Aorta (tissue), 5 donors: ENCODE data around the gene SCG5. TPM values are rescaled to one million over a fixed set of nuclear protein-coding genes. Genes with fewer than 3 reads are reported as not detected.

Experiments used
- ATAC-seq: fragments of 200-7000 bp; cut with Tn5 transposase; one replicate; pipeline ENCODE4 v1.9.1; 2022; ENCODE audit warnings: moderate library complexity; ENCODE audit not compliant: low FRiP score
- DNase-seq, 2 donors: peaks; one replicate each; pipeline ENCODE4 v3.0.0-alpha.2; 2020
- H3K27ac ChIP-seq, 2 donors: one replicate each; pipeline ENCODE4 v1.5.1; 2013; ENCODE audit warnings: low read length in 2 of 2, mild to moderate bottlenecking in 2 of 2, moderate library complexity in 2 of 2, control low read depth in 1 of 2, inconsistent platforms in 1 of 2, low read depth in 1 of 2
- H3K27me3 ChIP-seq, 2 donors: one replicate each; pipeline ENCODE4 v1.6.1; 2013; ENCODE audit warnings: control low read depth in 1 of 2, low read length in 1 of 2, mild to moderate bottlenecking in 1 of 2, moderate library complexity in 1 of 2; ENCODE audit not compliant: insufficient read depth in 2 of 2, control insufficient read depth in 1 of 2
- H3K36me3 ChIP-seq, 2 donors: one replicate each; pipeline ENCODE4 v1.6.1; 2013; ENCODE audit warnings: control low read depth in 1 of 2, low read length in 1 of 2, mild to moderate bottlenecking in 1 of 2; ENCODE audit not compliant: insufficient read depth in 2 of 2, control insufficient read depth in 1 of 2
- H3K4me1 ChIP-seq, 2 donors: one replicate each; pipeline ENCODE4 v1.6.1; 2013; ENCODE audit warnings: low read length in 2 of 2, control low read depth in 1 of 2, mild to moderate bottlenecking in 1 of 2, moderate library complexity in 1 of 2; ENCODE audit not compliant: insufficient read depth in 2 of 2, control insufficient read depth in 1 of 2
- H3K4me3 ChIP-seq, 2 donors: one replicate each; pipeline ENCODE4 v1.5.1; 2013; ENCODE audit warnings: low read length in 2 of 2, control low read depth in 1 of 2, mild to moderate bottlenecking in 1 of 2
- H3K9me3 ChIP-seq: one replicate; pipeline ENCODE4 v1.6.1; 2013; ENCODE audit warnings: mild to moderate bottlenecking, low read length; ENCODE audit not compliant: control insufficient read depth
- WGBS, 2 donors: extraction: QIAGEN DNeasy Blood & Tissue Kit; methylation state at CpG; one replicate each; pipeline ENCODE4 v1.1.7; 2013; 5-methylcytosine and 5-hydroxymethylcytosine counted together
- intact Hi-C, 2 donors: fragments of 100-400 bp; cut with DNase I; formaldehyde crosslinking; loops; one replicate each; pipeline versions ENCODE4 v1.14.2 to v1.15.0; 2022
- polyA plus RNA-seq, 2 donors: library from polyadenylated mRNA; stranded (reverse); fragments of 200-250 nt; gene quantifications; one replicate each; pipeline ENCODE4 v1.2.3, GENCODE V29; 2013
- total RNA-seq, 2 donors: library from RNA; stranded (reverse); fragmentation: NEBNext Ultra II Directional; extraction: Animal tissue kit (Norgen Biotek cat#: 25700); gene quantifications; one replicate each; pipeline ENCODE4 v1.2.1, GENCODE V29; 2021
- donor health status: healthy with polysubstance abuse.
- donor health status: Bipolar disorder and iron deficiency.
- donor health status: DM: no; HTN: no; CAD: no.
- donor health status: DM: no; HTN: no; CAD: no.
- donor health status: DM: yes; HTN: yes; CAD: no.

The SCG5 gene
- total and polyA plus RNA-seq, 4 donors: 2.1 to 5.6 (median 3.2) TPM

GRCh38 chr15:32733281-32733680 lies 91.8 kb downstream of the SCG5 start:
- Histone ChIP-seq H3K4me1 (peaks cover 0 to 2% of the 10 kb centered on the region in 2 donors), H3K27ac (no peak overlapping the region), H3K36me3 (no peaks in the 10 kb centered on the region), H3K9me3 (peaks cover 1% of the 10 kb centered on the region), H3K4me3 (no peak overlapping the region), H3K27me3 (no peaks in the 10 kb centered on the region)
- DNase-seq (no peak), ATAC-seq (no peak)
- 50 to 69% methylated on average over 3 of the region's 3 CpGs for WGBS, 2 donors
- intact Hi-C loops: no loop called here

GRCh38 chr15:32735989-32736700 lies 94.6 kb downstream of the SCG5 start:
- DNase-seq: no peak
- intact Hi-C loops: no loop called here
- peaks cover 6% of the 10 kb centered on the region for H3K9me3 ChIP-seq
- H3K36me3 ChIP-seq: no peaks in the 10 kb centered on the region
- peaks cover 0 to 2% of the 10 kb centered on the region in 2 donors for H3K4me1 ChIP-seq
- 80 to 86% methylated on average over 2 of the region's 2 CpGs for whole genome bisulfite sequencing, 2 donors
- no peak overlapping the region for H3K4me3 ChIP-seq
- no peak overlapping the region for H3K27ac ChIP-seq
- no peak for ATAC-seq
- H3K27me3 ChIP-seq: no peaks in the 10 kb centered on the region

GRCh38 chr15:32736701-32737061 lies 95.2 kb downstream of the SCG5 start:
- Histone ChIP-seq H3K4me1 (peaks cover 0 to 2% of the 10 kb centered on the region in 2 donors), H3K27me3 (no peaks in the 10 kb centered on the region), H3K27ac (no peak overlapping the region), H3K36me3 (no peaks in the 10 kb centered on the region), H3K9me3 (peaks cover 6% of the 10 kb centered on the region), H3K4me3 (no peak overlapping the region)
- 73 to 75% methylated on average over 2 of the region's 2 CpGs for WGBS, 2 donors
- DNase-seq (no peak), ATAC-seq (no peak)
- intact Hi-C loops: no loop called here

- no peak overlapping the region for H3K4me3 ChIP-seq
- 74 to 83% methylated on average over 4 of the region's 4 CpGs for WGBS, 2 donors
- no peaks in the 10 kb centered on the region for H3K27me3 ChIP-seq
- H3K4me1 ChIP-seq: peaks cover 0 to 2% of the 10 kb centered on the region in 2 donors
- ATAC-seq (no peak), DNase-seq (no peak)
- H3K27ac ChIP-seq: no peak overlapping the region
- no peaks in the 10 kb centered on the region for H3K36me3 ChIP-seq
- H3K9me3 ChIP-seq: peaks cover 6% of the 10 kb centered on the region
- intact Hi-C loops: no loop called here
Observed at GRCh38 chr15:32737304-32737703, 95.8 kb downstream of the SCG5 start.

GRCh38 chr15:32738666-32739065 lies 97.2 kb downstream of the SCG5 start:
- DNase-seq (no peak), ATAC-seq (no peak)
- Histone ChIP-seq H3K4me3 (no peak overlapping the region), H3K27ac (no peak overlapping the region), H3K9me3 (peaks cover 6% of the 10 kb centered on the region), H3K27me3 (no peaks in the 10 kb centered on the region), H3K36me3 (no peaks in the 10 kb centered on the region), H3K4me1 (peaks cover 0 to 2% of the 10 kb centered on the region in 2 donors)
- 72 to 81% methylated on average over 1 of the region's 1 CpG for WGBS, 2 donors
- intact Hi-C loops: no loop called here

- 70 to 82% methylated on average over 1 of the region's 1 CpG for WGBS, 2 donors
- intact Hi-C loops: no loop called here
- no peak for ATAC-seq
- Histone ChIP-seq H3K27ac (no peak overlapping the region), H3K27me3 (no peaks in the 10 kb centered on the region), H3K4me1 (peaks cover 0 to 2% of the 10 kb centered on the region in 2 donors), H3K9me3 (peaks cover 6% of the 10 kb centered on the region), H3K36me3 (no peaks in the 10 kb centered on the region), H3K4me3 (no peak overlapping the region)
- DNase-seq: no peak
Observed at GRCh38 chr15:32739522-32740063, 98.1 kb downstream of the SCG5 start.

GRCh38 chr15:32743411-32744140 lies 102.1 kb downstream of the SCG5 start:
- intact Hi-C loops: no loop called here

GRCh38 chr15:32746116-32746857 lies 104.8 kb downstream of the SCG5 start:
- H3K27ac ChIP-seq: no peak overlapping the region

More at GRCh38 chr15:32743411-32744140, 102.1 kb downstream of the SCG5 start:
- Histone ChIP-seq H3K27ac (no peak overlapping the region), H3K9me3 (peaks cover 4% of the 10 kb centered on the region), H3K4me3 (no peak overlapping the region), H3K4me1 (no peaks in the 10 kb centered on the region), H3K36me3 (no peaks in the 10 kb centered on the region), H3K27me3 (no peaks in the 10 kb centered on the region)
- ATAC-seq (no peak), DNase-seq (no peak)
- 34 to 37% methylated on average over 5 of the region's 5 CpGs for WGBS, 2 donors

More at GRCh38 chr15:32746116-32746857, 104.8 kb downstream of the SCG5 start:
- 79 to 84% methylated on average over 4 of the region's 4 CpGs for WGBS, 2 donors
- no peak for DNase-seq
- ATAC-seq: no peak
- Histone ChIP-seq H3K36me3 (no peaks in the 10 kb centered on the region), H3K4me1 (no peaks in the 10 kb centered on the region), H3K27me3 (no peaks in the 10 kb centered on the region), H3K4me3 (no peak overlapping the region), H3K9me3 (no peaks in the 10 kb centered on the region)
- intact Hi-C loops: no loop called here
